HEK293 (cell line): ENCODE data around the gene NCAPG2.
A peak's percentile ranks its signal among the peaks of the same experiment; 100 is the strongest.

Experiments used
- CTCF ChIA-PET: fragments of 350-600 bp; formaldehyde crosslinking; extraction: SDS; loops from one replicate; lab custom pipeline; 2021; ENCODE audit warnings: antibody characterized with exemption; lab: Yijun Ruan, JAX
- POLR2A ChIA-PET: fragments of 300-600 bp; formaldehyde crosslinking; extraction: SDS; loops from one replicate; lab custom pipeline; 2020; ENCODE audit warnings: antibody characterized with exemption, inconsistent platforms; lab: Yijun Ruan, JAX
- H3K27ac ChIP-seq: fragments of 200-500 bp; sonication (Bioruptor generic); 2 replicates; pipeline ENCODE4 v1.5.1; 2014; ENCODE audit warnings: low read depth, low read length, control low read depth, inconsistent platforms; ENCODE audit errors: extremely low read depth
- H3K36me3 ChIP-seq, 2 experiments: fragments of 200-500 bp in 1 of 2; sonication (Bioruptor generic) in 1 of 2; 1 replicate in 1 of 2; 2 replicates in 1 of 2; pipeline ENCODE4 v1.5.1; 2014 to 2017; ENCODE audit warnings: inconsistent platforms in 2 of 2, low read length in 2 of 2; ENCODE audit not compliant: control insufficient read depth in 2 of 2, insufficient read depth in 1 of 2
- H3K4me1 ChIP-seq: fragments of 200-500 bp; sonication (Bioruptor generic); 2 replicates; pipeline ENCODE4 v1.5.1; 2014; ENCODE audit warnings: mild to moderate bottlenecking, low read length, inconsistent platforms; ENCODE audit not compliant: control insufficient read depth, insufficient read depth
- H3K4me3 ChIP-seq: 2 replicates; pipeline ENCODE4 v1.5.1; 2011; ENCODE audit warnings: low read depth, mild to moderate bottlenecking, control low read depth, low read length, moderate library complexity
- H3K9me3 ChIP-seq: fragments of 200-500 bp; sonication (Bioruptor generic); 2 replicates; pipeline ENCODE4 v1.5.1; 2014; ENCODE audit warnings: low read depth, low read length, inconsistent platforms; ENCODE audit not compliant: control insufficient read depth, insufficient read depth
- CTCF ChIP-seq: fragments of 450-650 bp; formaldehyde crosslinking; IDR thresholded peaks from 2 replicates; pipeline ENCODE4 v1.5.1; 2016; ENCODE audit warnings: missing biosample characterization, missing genetic modification characterization
- EGR2 ChIP-seq: fragments of 450-650 bp; formaldehyde crosslinking; IDR thresholded peaks from 2 replicates; pipeline ENCODE4 v1.5.1; 2016; ENCODE audit warnings: low read depth, missing biosample characterization, missing genetic modification characterization
- ELK4 ChIP-seq: IDR thresholded peaks from 2 replicates; pipeline ENCODE4 v1.6.1; 2011; ENCODE audit warnings: mild to moderate bottlenecking, low read depth, low read length, borderline replicate concordance
- GLIS1 ChIP-seq: fragments of 450-650 bp; formaldehyde crosslinking; IDR thresholded peaks from 2 replicates; pipeline ENCODE4 v1.5.1; 2016; ENCODE audit warnings: missing biosample characterization, missing genetic modification characterization
- INSM2 ChIP-seq: fragments of 450-650 bp; formaldehyde crosslinking; IDR thresholded peaks from 2 replicates; pipeline ENCODE4 v1.5.1; 2016; ENCODE audit warnings: missing biosample characterization, missing genetic modification characterization
- KLF8 ChIP-seq: fragments of 450-650 bp; formaldehyde crosslinking; IDR thresholded peaks from 2 replicates; pipeline ENCODE4 v1.5.1; 2016; ENCODE audit warnings: missing biosample characterization, missing genetic modification characterization
- SP3 ChIP-seq: fragments of 450-650 bp; formaldehyde crosslinking; IDR thresholded peaks from 2 replicates; pipeline ENCODE4 v1.5.1; 2016; ENCODE audit warnings: missing biosample characterization, missing genetic modification characterization
- TCF7L2 ChIP-seq: IDR thresholded peaks from 2 replicates; pipeline ENCODE4 v1.6.1; 2011; ENCODE audit warnings: low read depth, mild to moderate bottlenecking, inconsistent platforms, low read length, moderate library complexity, borderline replicate concordance
- ZBTB49 ChIP-seq: fragments of 450-650 bp; formaldehyde crosslinking; IDR thresholded peaks from 2 replicates; pipeline ENCODE4 v1.5.1; 2016; ENCODE audit warnings: missing biosample characterization, missing genetic modification characterization, low read depth
- ZFHX2 ChIP-seq: fragments of 450-650 bp; formaldehyde crosslinking; conservative IDR thresholded peaks from 2 replicates; pipeline ENCODE4 v1.5.1; 2016; ENCODE audit warnings: missing biosample characterization, missing genetic modification characterization
- ZNF280D ChIP-seq: fragments of 450-650 bp; formaldehyde crosslinking; IDR thresholded peaks from 2 replicates; pipeline ENCODE4 v1.5.1; 2016; ENCODE audit warnings: missing biosample characterization, missing genetic modification characterization
- ZNF549 ChIP-seq: fragments of 450-650 bp; IDR thresholded peaks from 2 replicates; pipeline ENCODE4 v1.5.1; 2018; ENCODE audit warnings: missing biosample characterization, missing genetic modification characterization, mild to moderate bottlenecking, inconsistent platforms, moderate library complexity
- ZNF555 ChIP-seq: fragments of 450-650 bp; formaldehyde crosslinking; conservative IDR thresholded peaks from 2 replicates; pipeline ENCODE4 v1.5.1; 2017; ENCODE audit warnings: missing biosample characterization, mild to moderate bottlenecking, missing genetic modification characterization, inconsistent platforms
- ZNF639 ChIP-seq: fragments of 450-650 bp; formaldehyde crosslinking; IDR thresholded peaks from 2 replicates; pipeline ENCODE4 v1.5.1; 2016; ENCODE audit warnings: missing biosample characterization, missing genetic modification characterization
- ZXDB ChIP-seq: fragments of 450-650 bp; formaldehyde crosslinking; IDR thresholded peaks from 2 replicates; pipeline ENCODE4 v1.5.1; 2016; ENCODE audit warnings: missing biosample characterization, missing genetic modification characterization

Gene NCAPG2

GRCh38 chr7:158612546-158612945 is 92.1 kb downstream of the NCAPG2 start:
- no peak overlapping the region for H3K4me3 ChIP-seq
- ChIA-PET CTCF (no interaction called here), POLR2A (no interaction called here)
- TF ChIP-seq KLF8 (no peak), ZFHX2 (tag by site-specific recombination) (0 out of 2 replicates have a peak, but pooled peaks have one; percentile 13)
- H3K4me1 ChIP-seq = peaks cover 13% of the 10 kb centered on the region; the same call in 1 of the 2 replicates
- peaks cover 0 to 35% of the 10 kb centered on the region in 2 experiments; a peak in 2 of 3 replicates for H3K36me3 ChIP-seq
- no peak overlapping the region for H3K27ac ChIP-seq
- no peaks in the 10 kb centered on the region for H3K9me3 ChIP-seq

- Histone ChIP-seq H3K36me3 (peaks cover 0 to 45% of the 10 kb centered on the region in 2 experiments; a peak in 2 of 3 replicates), H3K27ac (no peak overlapping the region), H3K4me3 (no peak overlapping the region), H3K9me3 (no peaks in the 10 kb centered on the region), H3K4me1 (peaks cover 10% of the 10 kb centered on the region; the same call in 1 of the 2 replicates)
- ChIA-PET POLR2A (no interaction called here), CTCF (no interaction called here)
- TF ChIP-seq ZBTB49 (tag by site-specific recombination) (no peak), SP3 (tag by site-specific recombination) (no peak), ELK4 (no peak), ZXDB (no peak), TCF7L2 (no peak), CTCF (tag by site-specific recombination) (no peak), ZNF280D (tag by site-specific recombination) (no peak), ZNF639 (tag by site-specific recombination) (no peak)
These were observed 93.1 kb downstream of the NCAPG2 start for GRCh38 chr7:158611541-158611940.

GRCh38 chr7:158609313-158609974 is 95.2 kb downstream of the NCAPG2 start:
- H3K27ac ChIP-seq = no peak overlapping the region
- ChIA-PET POLR2A (no interaction called here), CTCF (no interaction called here)
- H3K36me3 ChIP-seq = peaks cover 0 to 52% of the 10 kb centered on the region in 2 experiments; a peak in 2 of 3 replicates
- H3K9me3 ChIP-seq = no peaks in the 10 kb centered on the region
- H3K4me1 ChIP-seq = peaks cover 3% of the 10 kb centered on the region; the same call in 1 of the 2 replicates
- no peak overlapping the region for H3K4me3 ChIP-seq
- TF ChIP-seq ZNF555 (tag by site-specific recombination) (no peak), INSM2 (tag by site-specific recombination) (0 out of 2 replicates have a peak, but pooled peaks have one; percentile 17), ZNF639 (tag by site-specific recombination) (no peak), GLIS1 (tag by site-specific recombination) (no peak), ZNF549 (tag by site-specific recombination) (no peak), ZXDB (no peak), EGR2 (tag by site-specific recombination) (peak; percentile 98)
